ENCODE data around the gene PREX1.
"Not testable (repeated sequence)": the region's sequence is repeated elsewhere in the genome, so short reads cannot be mapped to it uniquely, and the experiment has no call there.

Gene PREX1

GRCh38 chr20:48779435-48779834 lies 48.4 kb downstream of the PREX1 start:
- in situ Hi-C loops (cut with MboI; ENCODE audit: low sequenced_read_pairs), result no loop called here

- in situ Hi-C loops (cut with MboI; ENCODE audit: low sequenced_read_pairs), result no loop called here
These were observed 50.0 kb downstream of the PREX1 start for GRCh38 chr20:48777821-48778220.

- in situ Hi-C loops (cut with MboI; ENCODE audit: low sequenced_read_pairs), result no loop called here
These were observed 50.8 kb downstream of the PREX1 start for GRCh38 chr20:48777005-48777404.

DNA sequence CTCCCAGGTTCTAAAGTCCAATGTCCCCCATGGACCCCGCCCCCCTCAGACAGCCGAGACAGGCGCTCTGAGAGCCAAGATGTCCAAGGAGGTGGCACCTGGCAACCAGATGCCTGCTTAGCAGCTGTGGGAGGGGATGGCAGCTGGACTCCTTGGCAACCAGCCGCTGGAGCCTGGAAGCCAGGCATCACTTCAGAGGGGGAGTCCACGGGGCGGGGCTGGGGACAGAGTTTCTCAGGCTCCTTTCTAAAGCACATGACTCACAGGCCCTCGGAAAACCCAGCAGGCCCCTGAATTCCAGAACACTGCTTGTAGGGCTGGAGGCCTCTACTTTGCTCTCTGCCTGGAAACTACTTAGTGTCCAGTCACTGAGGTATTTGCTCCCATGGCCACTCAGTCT lies 51.5 kb downstream of the PREX1 start:
- in situ Hi-C loops (cut with MboI; ENCODE audit: low sequenced_read_pairs), result no loop called here

DNA sequence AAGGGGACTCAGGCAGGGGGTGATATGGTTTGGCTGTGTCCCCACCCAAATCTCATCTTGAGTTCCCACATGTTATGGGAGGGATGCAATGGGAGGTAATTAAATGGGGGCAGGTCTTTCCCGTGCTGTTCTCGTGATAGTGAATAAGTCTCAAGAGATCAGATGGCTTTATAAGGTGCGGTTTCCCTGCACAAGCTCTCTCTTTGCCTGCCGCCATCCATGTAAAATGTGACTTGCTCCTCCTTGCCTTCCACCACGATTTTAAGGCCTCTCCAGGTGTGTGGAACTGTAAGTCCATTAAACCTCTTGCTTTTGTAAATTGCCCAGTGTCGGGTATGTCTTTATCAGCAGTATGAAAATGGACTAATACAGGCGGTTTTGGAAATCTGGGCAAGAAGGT lies 52.3 kb downstream of the PREX1 start:
- in situ Hi-C loops (cut with MboI; ENCODE audit: low sequenced_read_pairs), result not testable (repeated sequence)

- in situ Hi-C loops (cut with MboI; ENCODE audit: low sequenced_read_pairs), result no loop called here
These were observed 53.1 kb downstream of the PREX1 start for GRCh38 chr20:48774696-48775095.

DNA sequence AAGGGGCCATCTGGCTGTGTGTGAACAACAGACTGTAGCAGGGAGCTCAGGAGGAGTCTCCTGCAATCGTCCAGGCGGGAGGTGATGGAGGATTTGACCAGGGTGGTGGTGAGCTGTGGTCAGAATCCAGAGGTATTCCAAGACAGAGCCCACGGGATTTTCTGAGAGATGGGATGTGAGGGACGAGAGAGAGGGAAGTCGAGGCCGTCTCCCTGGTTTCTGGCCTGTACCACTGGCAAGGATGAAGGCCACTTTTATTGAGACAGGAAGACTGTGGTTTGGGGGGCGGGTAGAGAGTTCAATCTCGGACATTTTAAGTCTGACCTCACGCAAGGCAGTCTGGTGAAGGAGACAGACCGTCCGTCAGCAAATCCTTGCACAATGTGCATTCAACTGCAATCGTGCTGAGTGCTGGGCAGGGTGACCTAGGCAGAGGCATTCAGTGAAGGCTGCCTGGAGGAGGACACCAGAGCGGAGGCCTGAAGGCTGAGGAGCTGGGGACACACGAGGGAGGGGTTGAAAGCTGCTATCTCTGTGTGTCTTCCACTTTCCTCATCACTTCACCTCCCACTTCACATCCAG lies 53.9 kb downstream of the PREX1 start:
- in situ Hi-C loops (cut with MboI; ENCODE audit: low sequenced_read_pairs), result no loop called here

DNA sequence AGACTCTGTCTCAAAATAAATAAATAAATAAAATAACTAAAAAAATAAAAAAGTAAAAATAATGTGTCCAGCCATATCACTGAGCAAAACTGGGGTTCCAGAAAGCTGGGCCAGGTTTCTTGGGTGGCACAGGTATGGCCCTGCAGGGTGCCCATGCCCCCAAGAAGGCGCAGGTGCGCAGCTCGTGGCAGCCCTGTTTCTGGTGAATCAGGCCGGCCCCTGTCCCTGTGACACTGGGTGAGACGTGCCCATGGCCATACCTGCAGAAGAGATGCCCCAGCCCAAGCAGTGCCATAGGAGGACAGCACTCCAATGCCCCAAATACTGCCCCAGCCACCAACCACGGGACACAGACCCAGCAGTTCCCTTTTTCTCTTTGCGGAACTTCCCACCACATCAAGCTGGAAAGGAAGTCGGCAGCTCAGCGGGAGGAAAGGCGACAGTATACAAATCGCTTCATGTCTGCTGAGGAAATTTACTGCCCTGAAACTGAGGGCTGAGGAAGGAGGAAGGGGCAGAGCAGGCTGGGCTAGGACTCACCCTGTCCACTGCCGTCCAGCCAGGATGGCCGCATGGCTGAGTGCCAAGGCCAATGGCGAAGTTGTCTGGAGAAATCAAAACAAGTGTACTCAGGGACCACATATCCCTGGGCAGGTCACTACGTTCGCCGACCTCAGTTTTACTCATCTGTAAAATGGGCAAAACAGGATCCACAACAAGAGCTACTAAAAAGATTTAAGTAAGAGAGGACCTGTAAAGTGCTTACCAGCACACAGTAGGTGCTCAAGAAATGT lies 55.4 kb downstream of the PREX1 start:
- in situ Hi-C loops (cut with MboI; ENCODE audit: low sequenced_read_pairs), result no loop called here

GRCh38 chr20:48771542-48771941 lies 56.3 kb downstream of the PREX1 start:
- in situ Hi-C loops (cut with MboI; ENCODE audit: low sequenced_read_pairs), result no loop called here

DNA sequence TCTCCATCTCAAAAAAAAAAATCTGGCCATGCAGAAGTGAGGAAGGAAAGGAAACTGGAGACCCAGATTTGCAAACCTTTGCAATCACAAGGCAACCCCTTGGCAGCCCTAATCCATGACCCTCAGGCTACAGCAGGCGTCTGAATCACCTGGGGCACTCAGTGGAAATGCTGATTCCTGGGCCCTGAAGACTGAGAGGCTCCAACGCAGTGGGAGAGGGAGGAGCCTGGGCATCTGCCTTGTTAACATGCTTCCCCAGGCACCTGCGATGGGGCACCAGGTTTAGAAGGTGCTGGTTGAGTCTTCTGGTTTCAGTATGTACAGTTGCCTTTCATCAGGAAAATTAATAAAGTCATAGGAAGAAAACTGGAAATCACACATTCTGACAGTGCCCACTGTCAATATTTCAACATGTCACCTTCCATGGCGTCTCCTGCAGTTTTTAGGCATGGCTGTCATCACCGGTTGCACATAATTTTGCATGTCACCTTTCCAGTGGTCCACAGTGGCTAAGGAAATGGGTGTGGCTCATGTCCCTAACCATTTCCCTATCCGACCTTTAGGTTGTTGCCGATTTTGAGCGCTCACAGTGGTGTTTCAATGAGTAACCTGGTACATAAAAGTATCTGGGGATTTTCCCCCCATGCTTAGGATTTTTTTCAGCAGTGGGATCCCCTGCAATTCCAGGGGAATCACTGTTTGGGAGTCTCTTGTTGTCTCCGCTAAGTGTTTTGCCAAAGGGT lies 56.9 kb downstream of the PREX1 start:
- in situ Hi-C loops (cut with MboI; ENCODE audit: low sequenced_read_pairs), result no loop called here

DNA sequence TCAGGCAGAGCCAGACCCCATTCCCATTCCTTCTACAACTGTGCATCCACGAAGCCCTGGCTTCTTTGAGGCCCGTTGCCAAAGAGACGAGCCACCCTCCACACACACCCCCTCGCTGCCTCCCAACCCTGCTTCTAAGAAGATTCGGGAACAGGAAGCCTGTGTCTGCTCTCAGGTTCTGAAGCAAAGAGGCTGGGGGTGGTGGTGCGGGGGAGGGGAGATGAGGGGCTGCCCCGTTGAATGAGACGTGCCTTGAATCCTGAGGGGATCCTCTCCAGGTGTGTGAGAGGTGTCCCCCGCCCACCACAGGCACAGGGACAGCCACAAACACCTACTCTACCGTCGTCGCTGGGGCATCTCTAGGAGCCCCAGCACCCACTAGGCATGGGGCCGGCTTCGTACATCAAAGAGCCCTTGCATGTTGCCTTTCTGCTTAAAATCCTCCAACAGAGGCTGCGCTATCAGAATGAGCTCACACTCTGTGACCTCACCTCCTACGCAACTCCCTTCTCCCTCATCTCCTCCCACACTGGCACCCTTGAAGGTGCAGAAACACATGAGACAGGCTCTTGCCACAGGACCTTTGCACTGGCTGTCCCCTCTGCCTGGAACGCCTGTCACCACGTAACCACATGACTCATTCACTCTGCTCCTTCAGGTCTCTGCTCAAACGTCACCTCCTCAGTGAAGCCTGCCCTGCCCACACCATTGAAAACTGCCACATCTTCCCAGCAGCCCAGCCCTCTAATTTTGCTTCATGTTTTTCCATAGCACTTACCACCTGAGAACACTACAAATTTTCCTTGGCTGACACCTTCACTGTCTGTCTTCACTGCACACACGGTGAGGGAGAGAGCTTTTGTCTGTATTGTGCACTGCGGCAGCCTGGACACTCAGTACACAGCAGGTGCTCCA lies 58.5 kb downstream of the PREX1 start:
- in situ Hi-C loops (cut with MboI; ENCODE audit: low sequenced_read_pairs), result no loop called here

DNA sequence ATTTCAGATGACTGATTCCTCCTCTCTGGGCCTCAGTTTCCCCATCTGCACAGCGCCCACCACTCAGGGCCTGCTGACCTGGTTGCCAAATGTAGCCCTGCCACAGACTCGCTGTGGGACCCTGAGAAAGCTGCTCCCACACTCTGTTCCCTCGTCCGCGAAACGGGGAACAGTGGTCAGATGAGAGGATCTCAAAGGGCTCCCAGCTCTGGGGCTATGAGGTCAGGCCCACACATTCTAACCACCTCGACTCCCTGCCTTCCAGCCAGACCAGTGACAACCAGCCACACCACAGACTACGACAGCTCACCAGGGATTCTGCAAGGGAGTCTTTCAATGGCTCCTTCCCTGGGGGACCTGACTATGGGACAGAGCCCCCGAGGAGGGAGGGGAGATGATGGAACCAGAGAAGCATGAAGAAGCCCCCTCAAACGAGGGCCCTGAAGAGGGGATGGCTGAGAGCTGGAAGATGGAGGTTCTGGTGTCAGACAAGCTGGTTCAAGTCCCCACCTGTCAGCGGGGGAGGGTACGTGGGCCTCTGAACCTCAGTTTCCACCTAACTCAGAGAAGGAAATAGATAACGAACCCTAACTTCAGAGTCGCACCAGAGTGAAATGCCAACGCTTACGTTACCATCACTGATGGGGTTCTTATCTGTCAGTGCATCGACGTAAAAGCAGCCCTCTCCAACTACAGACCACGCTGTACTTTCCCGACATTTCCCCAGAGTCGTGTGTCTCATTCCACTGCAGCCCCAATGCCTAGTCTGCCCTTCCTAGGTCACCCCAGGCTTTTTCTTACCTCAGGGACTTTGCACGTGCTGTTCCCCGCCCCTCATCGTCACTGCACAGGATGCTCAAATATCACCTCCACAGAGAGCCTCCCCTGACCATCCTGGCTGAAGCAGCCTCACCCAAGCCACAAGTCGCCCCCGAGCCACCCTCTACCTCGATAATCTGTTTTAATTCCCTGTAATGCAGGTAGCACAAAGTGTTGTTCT lies 60.5 kb downstream of the PREX1 start:
- in situ Hi-C loops (cut with MboI; ENCODE audit: low sequenced_read_pairs), result no loop called here

- in situ Hi-C loops (cut with MboI; ENCODE audit: low sequenced_read_pairs), result no loop called here
These were observed 61.6 kb downstream of the PREX1 start for GRCh38 chr20:48766205-48766604.

- in situ Hi-C loops (cut with MboI; ENCODE audit: low sequenced_read_pairs), result no loop called here
These were observed 62.4 kb downstream of the PREX1 start for GRCh38 chr20:48765359-48765758.

GRCh38 chr20:48763216-48763914 lies 64.4 kb downstream of the PREX1 start:
- in situ Hi-C loops (cut with MboI; ENCODE audit: low sequenced_read_pairs), result no loop called here

GRCh38 chr20:48761874-48762273 lies 65.9 kb downstream of the PREX1 start:
- in situ Hi-C loops (cut with MboI; ENCODE audit: low sequenced_read_pairs), result no loop called here

- in situ Hi-C loops (cut with MboI; ENCODE audit: low sequenced_read_pairs), result no loop called here
These were observed 66.6 kb downstream of the PREX1 start for GRCh38 chr20:48761023-48761785.

- in situ Hi-C loops (cut with MboI; ENCODE audit: low sequenced_read_pairs), result no loop called here
These were observed 67.3 kb downstream of the PREX1 start for GRCh38 chr20:48760403-48760983.
